KMS-11 (cell line): ENCODE measurements around the gene ADCY4.
A peak's percentile ranks its signal among the peaks of the same experiment; 100 is the strongest.

Source experiments
- H2AFZ ChIP-seq: fragments of 200-600 bp; sonication (generic); 2 replicates; pipeline ENCODE4 v1.6.1; 2016; ENCODE audit warnings: antibody characterized with exemption, mixed run types, low read depth
- H3K27ac ChIP-seq: fragments of 200-600 bp; sonication (generic); 2 replicates; pipeline ENCODE4 v1.6.1; 2016; ENCODE audit warnings: mild to moderate bottlenecking, mixed run types
- H3K27me3 ChIP-seq: fragments of 200-600 bp; sonication (generic); 2 replicates; pipeline ENCODE4 v1.6.1; 2017; ENCODE audit warnings: mild to moderate bottlenecking, low read depth, mixed run types, moderate library complexity; ENCODE audit not compliant: insufficient read depth
- H3K36me3 ChIP-seq: fragments of 200-600 bp; sonication (generic); 2 replicates; pipeline ENCODE4 v1.6.1; 2017; ENCODE audit warnings: mild to moderate bottlenecking, mixed run types; ENCODE audit not compliant: insufficient read depth
- H3K4me1 ChIP-seq: fragments of 200-600 bp; sonication (generic); 2 replicates; pipeline ENCODE4 v1.6.1; 2016; ENCODE audit warnings: mild to moderate bottlenecking, low read depth, mixed run types; ENCODE audit not compliant: poor library complexity, severe bottlenecking
- H3K4me2 ChIP-seq: fragments of 200-600 bp; sonication (generic); 2 replicates; pipeline ENCODE4 v1.7.0; 2016; ENCODE audit warnings: mild to moderate bottlenecking, mixed run types
- H3K4me3 ChIP-seq: fragments of 200-600 bp; sonication (generic); IDR thresholded peaks from 2 replicates; pipeline ENCODE4 v1.6.1; 2017; ENCODE audit warnings: low read depth, low read length, mixed read lengths; ENCODE audit not compliant: insufficient read depth
- H3K79me2 ChIP-seq: fragments of 200-600 bp; sonication (generic); 2 replicates; pipeline ENCODE4 v1.6.1; 2016; ENCODE audit warnings: low read depth, mixed run types; ENCODE audit not compliant: insufficient read depth
- H3K9ac ChIP-seq: fragments of 200-600 bp; sonication (generic); 2 replicates; pipeline ENCODE4 v1.6.1; 2016; ENCODE audit warnings: mild to moderate bottlenecking, mixed run types
- H4K20me1 ChIP-seq: fragments of 200-600 bp; sonication (generic); 2 replicates; pipeline ENCODE4 v1.6.1; 2016; ENCODE audit warnings: mild to moderate bottlenecking, mixed run types; ENCODE audit not compliant: insufficient read depth
- CTCF ChIP-seq: fragments of 200-600 bp; sonication (generic); conservative IDR thresholded peaks from 2 replicates; pipeline ENCODE4 v1.6.1; 2017; ENCODE audit warnings: low read depth, mild to moderate bottlenecking, antibody characterized with exemption, low read length, moderate library complexity, mixed read lengths

Gene ADCY4

GRCh38 chr14:24334431-24335291 is at the start of gene ADCY4:
Gene ADCY4 (minus strand): TSS chr14:24335071. CDS start chr14:24334652, 419 bp downstream.
- no peak for TF ChIP-seq CTCF
- H3K9ac ChIP-seq = no peak within 1 kb of the TSS
- no peak within 1 kb of the TSS for H3K27ac ChIP-seq
- no peaks in the 10 kb centered on the region for H4K20me1 ChIP-seq
- H3K79me2 ChIP-seq = no peaks in the 10 kb centered on the region
- no peak within 1 kb of the TSS for H3K4me3 ChIP-seq
- peak within 1 kb of the TSS; percentile 78 for H2AFZ ChIP-seq
- H3K4me1 ChIP-seq = peaks cover 12% of the 10 kb centered on the region
- peaks cover 11% of the 10 kb centered on the region; the same call in 1 of the 2 replicates for H3K27me3 ChIP-seq
- peak within 1 kb of the TSS; percentile 80 for H3K4me2 ChIP-seq
- H3K36me3 ChIP-seq = no peaks in the 10 kb centered on the region

- TF ChIP-seq CTCF = no peak
- H3K9ac ChIP-seq = no peak overlapping the region
- no peak overlapping the region for H2AFZ ChIP-seq
- no peak overlapping the region for H3K27ac ChIP-seq
- H3K36me3 ChIP-seq = no peaks in the 10 kb centered on the region
- H3K4me3 ChIP-seq = no peak overlapping the region
- H3K4me1 ChIP-seq = no peaks in the 10 kb centered on the region
- no peaks in the 10 kb centered on the region for H4K20me1 ChIP-seq
- H3K4me2 ChIP-seq = no peak overlapping the region
- no peaks in the 10 kb centered on the region for H3K79me2 ChIP-seq
- no peaks in the 10 kb centered on the region for H3K27me3 ChIP-seq
Measured at GRCh38 chr14:24384169-24384568, 49.3 kb upstream of the ADCY4 start.

- no peak overlapping the region for H2AFZ ChIP-seq
- TF ChIP-seq CTCF = no peak
- H3K79me2 ChIP-seq = no peaks in the 10 kb centered on the region
- no peaks in the 10 kb centered on the region for H3K27me3 ChIP-seq
- no peak overlapping the region for H3K4me2 ChIP-seq
- no peaks in the 10 kb centered on the region for H4K20me1 ChIP-seq
- no peaks in the 10 kb centered on the region for H3K36me3 ChIP-seq
- H3K4me3 ChIP-seq = no peak overlapping the region
- no peak overlapping the region for H3K9ac ChIP-seq
- no peaks in the 10 kb centered on the region for H3K4me1 ChIP-seq
- H3K27ac ChIP-seq = no peak overlapping the region
Measured at GRCh38 chr14:24382064-24382371, 47.1 kb upstream of the ADCY4 start.

- Histone ChIP-seq H3K4me2 (no peak overlapping the region), H3K36me3 (no peaks in the 10 kb centered on the region), H3K27me3 (no peaks in the 10 kb centered on the region), H3K79me2 (no peaks in the 10 kb centered on the region), H2AFZ (no peak overlapping the region), H3K4me3 (no peak overlapping the region), H3K4me1 (no peaks in the 10 kb centered on the region), H3K9ac (no peak overlapping the region), H4K20me1 (no peaks in the 10 kb centered on the region), H3K27ac (no peak overlapping the region)
- TF ChIP-seq CTCF = no peak
Measured at GRCh38 chr14:24381363-24382063, 46.6 kb upstream of the ADCY4 start.
